RWPE2 (cell line): ENCODE results near the gene LUM.

Experiments
- ATAC-seq: fragments of 200-7000 bp; cut with Tn5 transposase; 3 replicates; pipeline ENCODE4 v1.9.1; 2021; ENCODE audit warnings: low read depth
- DNase-seq: peaks from one replicate; pipeline ENCODE4 v3.0.0-alpha.2; 2020; ENCODE audit warnings: low spot score
- H3K27ac ChIP-seq: fragments of 450-650 bp; 2 replicates; pipeline ENCODE4 v1.5.1; 2017; ENCODE audit warnings: mild to moderate bottlenecking; ENCODE audit not compliant: poor library complexity, severe bottlenecking
- H3K27me3 ChIP-seq: fragments of 250-450 bp; sonication (Bioruptor Pico); 2 replicates; pipeline ENCODE4 v1.5.1; 2021; ENCODE audit warnings: mild to moderate bottlenecking, moderate library complexity; ENCODE audit not compliant: insufficient read depth, poor library complexity, severe bottlenecking
- H3K36me3 ChIP-seq: fragments of 250-450 bp; sonication (Bioruptor Pico); 2 replicates; pipeline ENCODE4 v1.5.1; 2020; ENCODE audit warnings: low read depth, mild to moderate bottlenecking, moderate library complexity
- H3K4me1 ChIP-seq: fragments of 250-450 bp; sonication (Bioruptor Pico); 2 replicates; pipeline ENCODE4 v1.5.1; 2021; ENCODE audit warnings: mild to moderate bottlenecking, moderate library complexity; ENCODE audit not compliant: insufficient read depth, poor library complexity, severe bottlenecking
- H3K4me3 ChIP-seq: fragments of 250-450 bp; sonication (Bioruptor Pico); 2 replicates; pipeline ENCODE4 v1.5.1; 2021; ENCODE audit warnings: mild to moderate bottlenecking, moderate library complexity; ENCODE audit not compliant: severe bottlenecking
- H3K9me3 ChIP-seq: fragments of 250-450 bp; sonication (Bioruptor Pico); 2 replicates; pipeline ENCODE4 v1.5.1; 2021; ENCODE audit warnings: mild to moderate bottlenecking, moderate library complexity; ENCODE audit not compliant: severe bottlenecking
- TF ChIP-seq, protein P1 (sequence below): fragments of 450-650 bp; IDR thresholded peaks from one replicate; pipeline ENCODE4 v1.5.1; 2017; ENCODE audit warnings: mild to moderate bottlenecking, moderate library complexity; ENCODE audit not compliant: poor library complexity, severe bottlenecking

Gene LUM

DNA sequence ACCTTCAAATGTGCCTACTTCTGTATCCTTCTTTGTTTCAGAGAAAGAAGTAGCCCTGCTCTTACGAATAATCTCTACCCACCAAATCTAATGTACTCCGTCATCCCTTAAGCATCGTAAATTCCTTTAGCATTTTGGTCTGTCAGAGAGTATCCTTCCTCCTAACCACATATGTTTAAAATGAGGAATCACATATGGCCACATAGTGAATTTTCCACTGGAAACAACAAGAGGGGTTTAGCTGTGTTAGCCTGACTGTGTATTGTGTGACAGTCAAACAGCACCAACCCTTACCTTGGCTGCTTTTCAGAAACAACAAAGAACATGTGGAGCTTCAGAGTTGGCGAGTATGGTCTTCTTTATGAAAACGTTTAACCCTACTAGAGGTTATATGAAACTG lies 5.5 kb downstream of the LUM start:
- Histone ChIP-seq H3K4me3 (no peak overlapping the region), H3K4me1 (no peaks in the 10 kb centered on the region), H3K9me3 (no peaks in the 10 kb centered on the region), H3K27ac (no peak overlapping the region), H3K36me3 (no peaks in the 10 kb centered on the region), H3K27me3 (no peaks in the 10 kb centered on the region)
- TF ChIP-seq, protein P1, sequence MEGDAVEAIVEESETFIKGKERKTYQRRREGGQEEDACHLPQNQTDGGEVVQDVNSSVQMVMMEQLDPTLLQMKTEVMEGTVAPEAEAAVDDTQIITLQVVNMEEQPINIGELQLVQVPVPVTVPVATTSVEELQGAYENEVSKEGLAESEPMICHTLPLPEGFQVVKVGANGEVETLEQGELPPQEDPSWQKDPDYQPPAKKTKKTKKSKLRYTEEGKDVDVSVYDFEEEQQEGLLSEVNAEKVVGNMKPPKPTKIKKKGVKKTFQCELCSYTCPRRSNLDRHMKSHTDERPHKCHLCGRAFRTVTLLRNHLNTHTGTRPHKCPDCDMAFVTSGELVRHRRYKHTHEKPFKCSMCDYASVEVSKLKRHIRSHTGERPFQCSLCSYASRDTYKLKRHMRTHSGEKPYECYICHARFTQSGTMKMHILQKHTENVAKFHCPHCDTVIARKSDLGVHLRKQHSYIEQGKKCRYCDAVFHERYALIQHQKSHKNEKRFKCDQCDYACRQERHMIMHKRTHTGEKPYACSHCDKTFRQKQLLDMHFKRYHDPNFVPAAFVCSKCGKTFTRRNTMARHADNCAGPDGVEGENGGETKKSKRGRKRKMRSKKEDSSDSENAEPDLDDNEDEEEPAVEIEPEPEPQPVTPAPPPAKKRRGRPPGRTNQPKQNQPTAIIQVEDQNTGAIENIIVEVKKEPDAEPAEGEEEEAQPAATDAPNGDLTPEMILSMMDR = no peak
- ATAC-seq = no peak
- no peak for DNase-seq

DNA sequence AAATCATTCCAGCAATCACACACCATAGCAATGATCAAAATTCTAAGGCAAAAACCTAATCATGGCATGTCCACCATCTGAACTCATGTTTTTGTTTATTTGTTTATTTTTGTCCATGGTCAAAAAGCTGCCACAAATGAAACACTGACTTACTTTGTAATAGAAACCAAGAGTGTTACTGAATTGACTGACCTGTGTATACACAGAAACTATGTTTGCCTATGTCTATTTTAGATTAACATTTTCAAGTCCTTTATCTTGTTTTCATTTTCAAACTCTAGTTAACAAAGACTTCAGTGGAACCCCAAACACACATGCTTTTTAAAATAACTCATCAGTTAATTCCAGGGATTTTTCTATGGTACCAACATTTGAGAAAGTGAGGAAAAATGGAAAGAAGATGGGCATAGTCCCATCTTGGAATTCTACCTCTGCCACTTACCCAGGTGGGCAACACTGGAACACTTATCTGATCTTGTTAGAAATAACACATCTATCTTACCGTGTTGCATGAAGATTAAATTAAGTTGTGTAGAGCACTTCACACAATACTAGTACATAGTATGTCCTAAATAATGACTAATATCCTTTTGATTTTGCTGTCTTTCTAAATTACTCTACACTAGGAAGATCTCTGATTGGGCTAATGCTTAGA lies 6.4 kb downstream of the LUM start:
- H3K9me3 ChIP-seq = no peaks in the 10 kb centered on the region
- no peaks in the 10 kb centered on the region for H3K27me3 ChIP-seq
- DNase-seq = no peak
- H3K36me3 ChIP-seq = no peaks in the 10 kb centered on the region
- no peak overlapping the region for H3K4me3 ChIP-seq
- TF ChIP-seq, protein P1 = no peak
- ATAC-seq = no peak
- H3K4me1 ChIP-seq = no peaks in the 10 kb centered on the region
- no peak overlapping the region for H3K27ac ChIP-seq

DNA sequence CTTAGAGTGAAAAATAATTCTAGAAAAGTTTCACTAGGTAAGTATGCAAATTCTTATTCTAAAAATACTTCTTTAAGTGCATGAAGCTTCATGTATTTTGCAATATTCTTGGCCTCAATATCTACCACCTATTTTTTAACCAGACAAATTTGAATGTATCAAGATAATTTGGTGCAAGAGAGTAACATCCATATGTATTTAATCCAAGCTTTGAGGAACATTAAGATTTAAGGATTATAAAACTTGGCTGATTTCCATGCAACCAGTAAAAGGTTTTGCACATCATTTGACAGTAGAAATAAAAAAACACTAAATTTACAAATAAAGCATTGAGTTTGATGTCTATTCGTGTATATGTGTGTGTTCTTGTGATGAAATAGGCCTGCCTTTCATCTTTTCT lies 7.7 kb downstream of the LUM start:
- H3K4me1 ChIP-seq = peaks cover 9% of the 10 kb centered on the region
- no peak for ATAC-seq
- no peaks in the 10 kb centered on the region for H3K27me3 ChIP-seq
- no peak overlapping the region for H3K4me3 ChIP-seq
- no peak for DNase-seq
- H3K9me3 ChIP-seq = no peaks in the 10 kb centered on the region
- no peak overlapping the region for H3K27ac ChIP-seq
- no peaks in the 10 kb centered on the region for H3K36me3 ChIP-seq
- TF ChIP-seq, protein P1 = no peak

DNA sequence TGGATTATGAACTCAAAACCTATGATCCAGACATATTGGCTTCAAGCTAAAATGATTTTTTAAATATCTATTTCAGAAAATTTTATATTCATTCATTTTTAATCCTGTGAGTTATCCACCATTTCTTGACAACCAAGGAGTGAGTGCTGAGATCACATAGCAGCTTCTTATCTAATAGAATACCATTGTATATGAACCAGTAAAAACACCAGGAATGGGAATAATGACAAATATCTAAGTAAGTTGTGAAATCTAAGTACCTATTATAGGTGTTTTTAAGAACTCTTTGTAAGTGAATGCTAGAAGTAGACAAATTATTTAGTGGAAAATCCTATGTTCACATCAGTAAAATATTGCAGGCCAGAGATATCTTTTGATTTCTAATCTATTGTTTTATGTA lies 8.2 kb downstream of the LUM start:
- ATAC-seq (no peak), DNase-seq (no peak)
- Histone ChIP-seq H3K27ac (no peak overlapping the region), H3K9me3 (no peaks in the 10 kb centered on the region), H3K4me3 (no peak overlapping the region), H3K4me1 (peaks cover 9% of the 10 kb centered on the region), H3K27me3 (no peaks in the 10 kb centered on the region), H3K36me3 (no peaks in the 10 kb centered on the region)
- TF ChIP-seq, protein P1 = no peak

DNA sequence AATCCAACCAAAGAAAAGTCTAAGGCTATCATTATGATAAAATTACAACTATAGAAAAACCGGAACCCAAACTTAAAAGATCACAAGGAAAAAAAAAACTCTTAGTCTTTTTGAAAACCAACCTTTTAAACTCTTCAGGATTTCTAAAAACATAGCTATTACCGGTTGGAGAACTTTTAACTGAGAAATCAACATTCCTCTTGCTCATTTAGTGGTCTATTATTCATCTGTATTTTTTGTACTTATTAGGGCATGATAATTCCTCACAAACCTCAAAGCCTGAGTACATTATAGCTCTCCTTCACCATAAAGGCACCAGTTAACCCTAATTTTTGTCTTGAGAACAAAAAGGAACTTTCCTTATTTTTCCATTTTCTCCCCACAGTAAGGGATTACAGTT lies 10.4 kb downstream of the LUM start:
- peaks cover 9% of the 10 kb centered on the region for H3K4me1 ChIP-seq
- no peak for DNase-seq
- H3K4me3 ChIP-seq = no peak overlapping the region
- no peak for ATAC-seq
- no peaks in the 10 kb centered on the region for H3K27me3 ChIP-seq
- no peak overlapping the region for H3K27ac ChIP-seq
- H3K36me3 ChIP-seq = no peaks in the 10 kb centered on the region
- TF ChIP-seq, protein P1 = no peak
- no peaks in the 10 kb centered on the region for H3K9me3 ChIP-seq
